GM12878 (cell line): ENCODE results near the gene MEG3. TPM values are rescaled to one million over a fixed set of nuclear protein-coding genes. Genes with fewer than 3 reads are reported as not detected.

Experiments used
- EP300 ChIP-seq, 2 experiments: fragments of 150-350 bp in 1 of 2; IDR thresholded peaks; 2 replicates each; pipeline ENCODE4 v1.6.1; 2011 to 2012; ENCODE audit warnings: low read depth in 2 of 2, low read length in 2 of 2, borderline replicate concordance in 1 of 2, improper control_type of control experiment in 1 of 2, inconsistent platforms in 1 of 2; ENCODE audit not compliant: control insufficient read depth in 1 of 2
- MLLT1 ChIP-seq: fragments of 450-650 bp; IDR thresholded peaks from 2 replicates; pipeline ENCODE4 v1.6.1; 2016; ENCODE audit warnings: mild to moderate bottlenecking
- RAD51 ChIP-seq: fragments of 450-650 bp; IDR thresholded peaks from 2 replicates; pipeline ENCODE4 v1.6.1; 2016; ENCODE audit warnings: moderate library complexity, mild to moderate bottlenecking, inconsistent platforms
- RELA ChIP-seq: fragments of 450-650 bp; IDR thresholded peaks from 2 replicates; pipeline ENCODE4 v1.8.0; 2014; ENCODE audit warnings: borderline replicate concordance; ENCODE audit not compliant: partially characterized antibody
- SIX5 ChIP-seq: IDR thresholded peaks from 2 replicates; pipeline ENCODE4 v1.6.1; 2011; ENCODE audit warnings: mild to moderate bottlenecking, low read depth, low read length, moderate library complexity; ENCODE audit not compliant: severe bottlenecking
- SMAD1 ChIP-seq: fragments of 450-650 bp; IDR thresholded peaks from 2 replicates; pipeline ENCODE4 v1.6.1; 2018; ENCODE audit warnings: mild to moderate bottlenecking, low read depth; ENCODE audit not compliant: partially characterized antibody
- SP1 ChIP-seq: IDR thresholded peaks from one replicate; pipeline ENCODE4 v1.6.1; 2011; ENCODE audit warnings: low read depth, low read length
- ZBTB40 ChIP-seq: fragments of 450-650 bp; IDR thresholded peaks from 2 replicates; pipeline ENCODE4 v1.6.1; 2016; ENCODE audit warnings: mild to moderate bottlenecking, moderate library complexity, borderline replicate concordance
- polyA plus RNA-seq, 11 experiments: library from polyadenylated mRNA; depleted of rRNA in 4 of 11; unstranded in 6 of 11; stranded (reverse) in 5 of 11; fragments of >200 nt; fragmentation: Nextera tagmentation in 4 of 11; fragmentation: Illumina TruSeq in 1 of 11; extraction: Ambion mirVana in 4 of 11; extraction: Trizol in 1 of 11; gene quantifications; 1 replicate in 1 of 11; 2 replicates in 10 of 11; pipeline versions ENCODE4 v1.2.1 to v1.2.3, GENCODE V29; 2011 to 2016; ENCODE audit warnings: inconsistent platforms in 2 of 11, missing spikeins in 2 of 11, low read depth in 1 of 11
- total RNA-seq, 4 experiments: library from RNA; depleted of rRNA in 3 of 4; stranded (reverse); fragments of >200 nt in 3 of 4; fragmentation: Illumina TruSeq in 1 of 4; extraction: Trizol in 1 of 4; gene quantifications; 2 replicates each; pipeline versions ENCODE4 v1.2.1 to v1.2.3, GENCODE V29; 2013 to 2021

The MEG3 gene
- total and polyA plus RNA-seq, 10 of the 15 experiments (the other 5 are each of a cell fraction or from before 2014, with no cell fraction given): 0.03 to 2.9 (median 0.95) TPM; not detected in 7

GRCh38 chr14:100891501-100892445 is 65.9 kb downstream of the MEG3 start (continued):
- TF ChIP-seq ZBTB40 (no peak), SP1 (no peak), SMAD1 (no peak), RELA (no peak), MLLT1 (no peak), RAD51 (no peak), SIX5 (no peak), EP300 (IDR thresholded peaks at IDR 0.05; ENCODE audit: borderline replicate concordance in 1 of 2, control insufficient read depth in 1 of 2, low read depth in 2 of 2, low read length in 2 of 2) (no peak)
